ENCODE measurements around the gene ADAMTS7. TPM values are rescaled to one million over a fixed set of nuclear protein-coding genes. Genes with fewer than 3 reads are reported as not detected.

ADAMTS7 gene
- total and polyA plus RNA-seq, 2 of the 8 experiments (the other 6 are each of a cell fraction or from before 2014, with no cell fraction given) = 27.9 to 45.2 TPM

DNA sequence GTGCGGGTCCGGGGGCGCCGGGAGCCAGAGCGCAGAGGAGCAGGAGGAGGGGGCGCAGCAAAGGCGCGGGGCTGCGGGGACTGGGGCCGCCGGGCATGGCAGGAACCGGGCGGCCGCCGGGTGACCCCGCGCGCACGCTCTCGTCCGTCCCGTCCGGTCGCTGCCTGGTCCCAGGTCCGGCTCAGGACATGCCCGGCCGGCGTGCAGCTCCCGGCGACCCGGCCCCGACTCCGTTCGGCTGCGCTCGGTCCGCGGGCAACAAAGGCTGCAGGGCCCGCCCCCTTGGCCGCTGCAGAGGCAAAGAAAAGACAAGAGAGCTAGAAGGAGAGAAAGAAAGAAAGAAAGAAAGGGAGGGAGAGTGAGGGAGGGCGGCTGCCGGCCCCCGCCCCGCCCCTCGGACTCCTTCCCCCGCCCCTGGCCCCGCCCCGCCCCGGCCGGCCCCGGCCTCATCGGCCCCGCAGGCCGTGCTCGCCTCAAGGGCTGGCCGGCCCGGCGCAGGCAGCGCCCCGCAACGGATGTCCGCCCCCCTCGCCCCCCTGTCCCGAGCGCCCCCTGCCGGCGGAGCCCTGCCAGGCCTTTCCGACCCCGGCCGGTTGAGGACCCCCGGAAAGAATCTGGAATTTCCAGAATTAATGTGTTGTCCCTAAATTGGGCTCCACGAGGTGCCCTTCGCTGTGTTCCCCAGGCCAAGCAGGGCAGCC lies at the start of gene ADAMTS7 (continued):
- TF ChIP-seq, protein P1, sequence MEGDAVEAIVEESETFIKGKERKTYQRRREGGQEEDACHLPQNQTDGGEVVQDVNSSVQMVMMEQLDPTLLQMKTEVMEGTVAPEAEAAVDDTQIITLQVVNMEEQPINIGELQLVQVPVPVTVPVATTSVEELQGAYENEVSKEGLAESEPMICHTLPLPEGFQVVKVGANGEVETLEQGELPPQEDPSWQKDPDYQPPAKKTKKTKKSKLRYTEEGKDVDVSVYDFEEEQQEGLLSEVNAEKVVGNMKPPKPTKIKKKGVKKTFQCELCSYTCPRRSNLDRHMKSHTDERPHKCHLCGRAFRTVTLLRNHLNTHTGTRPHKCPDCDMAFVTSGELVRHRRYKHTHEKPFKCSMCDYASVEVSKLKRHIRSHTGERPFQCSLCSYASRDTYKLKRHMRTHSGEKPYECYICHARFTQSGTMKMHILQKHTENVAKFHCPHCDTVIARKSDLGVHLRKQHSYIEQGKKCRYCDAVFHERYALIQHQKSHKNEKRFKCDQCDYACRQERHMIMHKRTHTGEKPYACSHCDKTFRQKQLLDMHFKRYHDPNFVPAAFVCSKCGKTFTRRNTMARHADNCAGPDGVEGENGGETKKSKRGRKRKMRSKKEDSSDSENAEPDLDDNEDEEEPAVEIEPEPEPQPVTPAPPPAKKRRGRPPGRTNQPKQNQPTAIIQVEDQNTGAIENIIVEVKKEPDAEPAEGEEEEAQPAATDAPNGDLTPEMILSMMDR (IDR thresholded peaks at IDR 0.05; ENCODE audit: control extremely low read depth in 1 of 3, insufficient read depth in 1 of 3, low read depth in 1 of 3, low read length in 3 of 3) = peak; percentile 47 to 87 (median 65)
- TF ChIP-seq EP300 (IDR thresholded peaks at IDR 0.05; ENCODE audit: borderline replicate concordance in 1 of 2, low read depth in 2 of 2, low read length in 2 of 2) (0 out of 3 replicates have a peak, but pooled peaks of 1 of the 2 experiments have one; percentile 10), PHF8 (conservative IDR thresholded peaks at IDR 0.05; ENCODE audit: low read depth, low read length) (peak; percentile 13), TEAD4 (IDR thresholded peaks at IDR 0.05; ENCODE audit: low read depth, low read length) (no peak), POLR2AphosphoS5 (IDR thresholded peaks at IDR 0.05; ENCODE audit: low read depth, low read length) (0 out of 2 replicates have a peak, but pooled peaks have one; percentile 23), CHD1 (IDR thresholded peaks at IDR 0.05; ENCODE audit: low read depth, low read length) (no peak), ASH2L (IDR thresholded peaks at IDR 0.05; ENCODE audit: low read length) (no peak), EGR1 (IDR thresholded peaks at IDR 0.05; ENCODE audit: borderline replicate concordance, low read depth, low read length) (no peak), SIN3A (conservative IDR thresholded peaks at IDR 0.05 in 1 of 2, IDR thresholded peaks at IDR 0.05 in 1 of 2; ENCODE audit: low read depth in 1 of 2, low read length in 2 of 2) (0 out of 4 replicates have a peak, but pooled peaks have one; percentile 37 to 46), RAD21 (IDR thresholded peaks at IDR 0.05 in 1 of 2, conservative IDR thresholded peaks at IDR 0.05 in 1 of 2; ENCODE audit: low read depth in 2 of 2, low read length in 2 of 2) (peak in 1 of 2 experiments; percentile 37; a peak in 2 of 4 replicates), NRF1 (IDR thresholded peaks at IDR 0.05; ENCODE audit: low read depth, low read length) (no peak), NANOG (IDR thresholded peaks at IDR 0.05; ENCODE audit: insufficient read depth, low read depth, low read length, poor library complexity, severe bottlenecking) (no peak), TAF1 (IDR thresholded peaks at IDR 0.05; ENCODE audit: low read depth, low read length) (peak; percentile 58; the same call in 1 of the 2 replicates), TBP (IDR thresholded peaks at IDR 0.05; ENCODE audit: low read depth, low read length) (peak; percentile 29; the same call in 1 of the 2 replicates), YY1 (IDR thresholded peaks at IDR 0.05; ENCODE audit: low read depth, low read length) (0 out of 2 replicates have a peak, but pooled peaks have one; percentile 15)

Measured in H1 (cell line).